HG03457 (cell line): ENCODE measurements around the gene MGP.
A peak's percentile ranks its signal among the peaks of the same experiment; 100 is the strongest.

Source experiments
- ATAC-seq: cut with Tn5 transposase; IDR thresholded peaks from one replicate; pipeline ENCODE4 v1.9.1; 2021; ENCODE audit warnings: moderate number of reproducible peaks; ENCODE audit not compliant: unreplicated experiment

MGP gene

GRCh38 chr12:14903386-14904098, 17.9 kb upstream of the MGP start:
- no peak for ATAC-seq

GRCh38 chr12:14902465-14902864, 16.8 kb upstream of the MGP start:
- ATAC-seq, result no peak

- no peak for ATAC-seq
Measured at GRCh38 chr12:14901228-14901562, 15.5 kb upstream of the MGP start.

GRCh38 chr12:14900521-14901227, 15.0 kb upstream of the MGP start:
- ATAC-seq, result no peak

- no peak for ATAC-seq
Measured at GRCh38 chr12:14896521-14897169, 11.0 kb upstream of the MGP start.

GRCh38 chr12:14893506-14894250, 8.0 kb upstream of the MGP start:
- no peak for ATAC-seq

GRCh38 chr12:14892726-14893505, 7.3 kb upstream of the MGP start:
- no peak for ATAC-seq

- no peak for ATAC-seq
Measured at GRCh38 chr12:14890701-14891100, 5.0 kb upstream of the MGP start.

- ATAC-seq, result no peak
Measured at GRCh38 chr12:14886271-14886670, 617 bp upstream of the MGP start.

- ATAC-seq, result peak; percentile 94
Measured at GRCh38 chr12:14884458-14884878, 1.2 kb downstream of the MGP start.

- no peak for ATAC-seq
Measured at GRCh38 chr12:14883686-14884085, 2.0 kb downstream of the MGP start.

GRCh38 chr12:14880890-14881453, 4.7 kb downstream of the MGP start:
- no peak for ATAC-seq

GRCh38 chr12:14879222-14879933, 6.3 kb downstream of the MGP start:
- no peak for ATAC-seq

GRCh38 chr12:14878488-14878887, 7.2 kb downstream of the MGP start:
- ATAC-seq, result no peak

- ATAC-seq, result no peak
Measured at GRCh38 chr12:14876833-14877232, 8.8 kb downstream of the MGP start.

- no peak for ATAC-seq
Measured at GRCh38 chr12:14874882-14875281, 10.8 kb downstream of the MGP start.

- no peak for ATAC-seq
Measured at GRCh38 chr12:14873440-14874185, 12.0 kb downstream of the MGP start.

- no peak for ATAC-seq
Measured at GRCh38 chr12:14871886-14872285, 13.8 kb downstream of the MGP start.

- ATAC-seq, result no peak
Measured at GRCh38 chr12:14871247-14871646, 14.4 kb downstream of the MGP start.
